ENCODE measurements around the gene NFIB.

DNA sequence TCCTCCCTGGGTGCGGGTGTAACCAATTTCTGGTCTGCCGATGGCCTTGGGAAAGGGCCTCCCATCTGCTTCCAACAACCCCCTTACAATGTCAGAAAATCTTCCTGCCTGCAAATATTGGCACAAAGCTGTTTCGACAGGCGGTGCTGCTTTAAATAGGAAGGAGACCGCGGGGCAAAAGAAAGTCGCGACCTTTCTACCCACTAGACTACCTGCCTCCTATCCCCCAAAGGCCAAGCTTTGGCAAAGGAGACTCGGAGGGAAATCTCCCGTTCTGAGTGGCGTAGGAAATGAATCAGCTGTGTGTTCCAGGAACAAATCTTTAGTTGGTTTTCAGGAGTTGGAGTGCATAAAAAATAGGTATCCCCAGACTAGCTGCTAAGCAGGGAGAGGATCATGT is 36.8 kb upstream of the NFIB start:
- TF ChIP-seq HDAC2 (IDR thresholded peaks at IDR 0.05; ENCODE audit: borderline replicate concordance in 1 of 2, low read depth in 2 of 2, low read length in 2 of 2): no peak
- TF ChIP-seq, protein P1, sequence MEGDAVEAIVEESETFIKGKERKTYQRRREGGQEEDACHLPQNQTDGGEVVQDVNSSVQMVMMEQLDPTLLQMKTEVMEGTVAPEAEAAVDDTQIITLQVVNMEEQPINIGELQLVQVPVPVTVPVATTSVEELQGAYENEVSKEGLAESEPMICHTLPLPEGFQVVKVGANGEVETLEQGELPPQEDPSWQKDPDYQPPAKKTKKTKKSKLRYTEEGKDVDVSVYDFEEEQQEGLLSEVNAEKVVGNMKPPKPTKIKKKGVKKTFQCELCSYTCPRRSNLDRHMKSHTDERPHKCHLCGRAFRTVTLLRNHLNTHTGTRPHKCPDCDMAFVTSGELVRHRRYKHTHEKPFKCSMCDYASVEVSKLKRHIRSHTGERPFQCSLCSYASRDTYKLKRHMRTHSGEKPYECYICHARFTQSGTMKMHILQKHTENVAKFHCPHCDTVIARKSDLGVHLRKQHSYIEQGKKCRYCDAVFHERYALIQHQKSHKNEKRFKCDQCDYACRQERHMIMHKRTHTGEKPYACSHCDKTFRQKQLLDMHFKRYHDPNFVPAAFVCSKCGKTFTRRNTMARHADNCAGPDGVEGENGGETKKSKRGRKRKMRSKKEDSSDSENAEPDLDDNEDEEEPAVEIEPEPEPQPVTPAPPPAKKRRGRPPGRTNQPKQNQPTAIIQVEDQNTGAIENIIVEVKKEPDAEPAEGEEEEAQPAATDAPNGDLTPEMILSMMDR (IDR thresholded peaks at IDR 0.05; ENCODE audit: control extremely low read depth in 1 of 3, insufficient read depth in 1 of 3, low read depth in 1 of 3, low read length in 3 of 3): no peak
- no peak for TF ChIP-seq TAF1 (IDR thresholded peaks at IDR 0.05; ENCODE audit: low read depth, low read length)
- no peak for TF ChIP-seq JUND (IDR thresholded peaks at IDR 0.05; ENCODE audit: low read length)
- no peak for TF ChIP-seq POLR2A (IDR thresholded peaks at IDR 0.05; ENCODE audit: control extremely low read depth in 1 of 2, low read depth in 2 of 2, low read length in 2 of 2)
- TF ChIP-seq TCF12 (IDR thresholded peaks at IDR 0.05; ENCODE audit: low read depth, low read length): no peak
- TF ChIP-seq POLR2AphosphoS5 (IDR thresholded peaks at IDR 0.05; ENCODE audit: low read depth, low read length): no peak
- no peak for TF ChIP-seq EGR1 (IDR thresholded peaks at IDR 0.05; ENCODE audit: borderline replicate concordance, low read depth, low read length)
